ENCODE results near the gene ALDH5A1.

DNA sequence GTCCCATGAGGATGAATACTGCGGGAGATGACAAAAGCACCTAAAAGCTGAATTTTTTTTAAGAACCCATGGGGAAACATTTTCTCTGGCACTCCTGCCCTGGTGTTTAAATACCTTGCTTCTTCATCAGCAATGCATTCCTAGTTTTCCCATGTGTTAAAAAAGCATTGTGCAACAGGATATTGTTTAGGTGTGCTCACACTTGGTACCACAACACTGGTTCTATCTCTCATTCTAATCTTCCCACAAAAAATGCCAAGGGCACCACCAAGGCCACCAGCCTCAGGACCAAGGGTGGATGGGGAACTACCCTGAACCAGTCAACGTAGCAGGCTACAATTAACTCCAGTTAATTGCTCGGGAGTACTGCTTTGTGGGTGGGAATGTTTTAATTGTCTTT lies 50.9 kb downstream of the ALDH5A1 start:
- TF ChIP-seq, protein P1, sequence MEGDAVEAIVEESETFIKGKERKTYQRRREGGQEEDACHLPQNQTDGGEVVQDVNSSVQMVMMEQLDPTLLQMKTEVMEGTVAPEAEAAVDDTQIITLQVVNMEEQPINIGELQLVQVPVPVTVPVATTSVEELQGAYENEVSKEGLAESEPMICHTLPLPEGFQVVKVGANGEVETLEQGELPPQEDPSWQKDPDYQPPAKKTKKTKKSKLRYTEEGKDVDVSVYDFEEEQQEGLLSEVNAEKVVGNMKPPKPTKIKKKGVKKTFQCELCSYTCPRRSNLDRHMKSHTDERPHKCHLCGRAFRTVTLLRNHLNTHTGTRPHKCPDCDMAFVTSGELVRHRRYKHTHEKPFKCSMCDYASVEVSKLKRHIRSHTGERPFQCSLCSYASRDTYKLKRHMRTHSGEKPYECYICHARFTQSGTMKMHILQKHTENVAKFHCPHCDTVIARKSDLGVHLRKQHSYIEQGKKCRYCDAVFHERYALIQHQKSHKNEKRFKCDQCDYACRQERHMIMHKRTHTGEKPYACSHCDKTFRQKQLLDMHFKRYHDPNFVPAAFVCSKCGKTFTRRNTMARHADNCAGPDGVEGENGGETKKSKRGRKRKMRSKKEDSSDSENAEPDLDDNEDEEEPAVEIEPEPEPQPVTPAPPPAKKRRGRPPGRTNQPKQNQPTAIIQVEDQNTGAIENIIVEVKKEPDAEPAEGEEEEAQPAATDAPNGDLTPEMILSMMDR (conservative IDR thresholded peaks at IDR 0.05; ENCODE audit: low read length) = no peak
- TF ChIP-seq EZH2phosphoT487 (IDR thresholded peaks at IDR 0.05; ENCODE audit: borderline replicate concordance, low read depth, low read length) = no peak

Measured in OCI-LY7 (cell line).